H1 (cell line): Measurements from ENCODE around the gene TRDMT1. TPM values are rescaled to one million over a fixed set of nuclear protein-coding genes. Genes with fewer than 3 reads are reported as not detected.

Experiments used
- CEBPB ChIP-seq: IDR thresholded peaks from 2 replicates; pipeline ENCODE4 v1.6.1; 2012; ENCODE audit warnings: low read depth, low read length
- CHD2 ChIP-seq: IDR thresholded peaks from 2 replicates; pipeline ENCODE4 v1.6.1; 2012; ENCODE audit warnings: low read length, improper control_type of control experiment
- GABPA ChIP-seq: IDR thresholded peaks from 2 replicates; pipeline ENCODE4 v1.6.1; 2011; ENCODE audit warnings: mild to moderate bottlenecking, low read length, moderate library complexity, borderline replicate concordance; ENCODE audit not compliant: insufficient read depth
- SIN3A ChIP-seq, 2 experiments: IDR thresholded peaks in 1 of 2; conservative IDR thresholded peaks in 1 of 2; 2 replicates each; pipeline ENCODE4 v1.6.1; 2011 to 2012; ENCODE audit warnings: low read length in 2 of 2, improper control_type of control experiment in 1 of 2, low read depth in 1 of 2, mild to moderate bottlenecking in 1 of 2
- SRF ChIP-seq: IDR thresholded peaks from 2 replicates; pipeline ENCODE4 v1.6.1; 2011; ENCODE audit warnings: mild to moderate bottlenecking, low read depth, low read length, moderate library complexity
- TBP ChIP-seq: IDR thresholded peaks from 2 replicates; pipeline ENCODE4 v1.6.1; 2011; ENCODE audit warnings: low read depth, low read length, improper control_type of control experiment
- YY1 ChIP-seq: IDR thresholded peaks from 2 replicates; pipeline ENCODE4 v1.6.1; 2011; ENCODE audit warnings: low read depth, mild to moderate bottlenecking, low read length
- ZNF274 ChIP-seq: IDR thresholded peaks from 2 replicates; pipeline ENCODE4 v1.7.0; 2012; ENCODE audit warnings: low read length, borderline replicate concordance; ENCODE audit errors: extremely low read depth
- polyA plus RNA-seq, 7 experiments: library from polyadenylated mRNA; depleted of rRNA in 3 of 7; stranded (reverse) in 5 of 7; unstranded in 2 of 7; fragments of >200 nt in 5 of 7; fragments of 200-250 nt in 2 of 7; gene quantifications; 1 replicate in 5 of 7; 2 replicates in 1 of 7; 4 replicates in 1 of 7; pipeline versions ENCODE4 v1.2.1 to v1.2.3, GENCODE V29; 2011 to 2013; ENCODE audit warnings: missing spikeins in 2 of 7, mixed read lengths in 2 of 7
- total RNA-seq: library from RNA; stranded (reverse); fragmentation: NEBNext Ultra II Directional; extraction: Animal tissue kit (Norgen Biotek cat#: 25700); gene quantifications from 2 replicates; pipeline ENCODE4 v1.2.1, GENCODE V29; 2021

The TRDMT1 gene
- total and polyA plus RNA-seq, 2 of the 8 experiments (the other 6 are each of a cell fraction or from before 2014, with no cell fraction given) = 7.4 to 21.4 TPM

GRCh38 chr10:17238445-17239291, 37.2 kb upstream of the TRDMT1 start (continued):
- TF ChIP-seq TBP = no peak
- no peak for TF ChIP-seq SRF
- no peak for TF ChIP-seq ZNF274
- TF ChIP-seq GABPA = no peak
- no peak for TF ChIP-seq YY1
- no peak for TF ChIP-seq CEBPB
- no peak for TF ChIP-seq SIN3A (conservative IDR thresholded peaks at IDR 0.05 in 1 of 2, IDR thresholded peaks at IDR 0.05 in 1 of 2; ENCODE audit: low read depth in 1 of 2, low read length in 2 of 2)
- TF ChIP-seq CHD2 = no peak
